Brain microvascular endothelial cell (primary cell): ENCODE results near the gene PDF.

ENCODE experiments used
- DNase-seq: peaks from one replicate; pipeline ENCODE4 v3.0.0-alpha.2; 2020
- H3K27ac ChIP-seq: fragments of 250-450 bp; sonication (Bioruptor Pico); 2 replicates; pipeline ENCODE4 v1.5.1; 2020; ENCODE audit warnings: mild to moderate bottlenecking, moderate library complexity
- H3K27me3 ChIP-seq: fragments of 250-450 bp; sonication (Bioruptor Pico); replicated peaks from 2 replicates; pipeline ENCODE4 v1.5.1; 2020; ENCODE audit warnings: mild to moderate bottlenecking
- H3K36me3 ChIP-seq: fragments of 250-450 bp; sonication (Bioruptor Pico); replicated peaks from 2 replicates; pipeline ENCODE4 v1.5.1; 2020; ENCODE audit warnings: mild to moderate bottlenecking
- H3K4me3 ChIP-seq: 2 replicates; pipeline ENCODE4 v1.5.1; 2011; ENCODE audit warnings: low read depth, mild to moderate bottlenecking, control low read depth, low read length, moderate library complexity
- in situ Hi-C: cut with HindIII; loops from 2 replicates; pipeline ENCODE4 v1.10.0; 2017; ENCODE audit warnings: low sequenced_read_pairs, low pct_ligation_motif_present
- TF ChIP-seq, protein P1 (sequence below): IDR thresholded peaks from 2 replicates; pipeline ENCODE4 v1.5.1; 2011; ENCODE audit warnings: low read depth, mild to moderate bottlenecking, moderate library complexity, low read length, control low read depth, inconsistent platforms; ENCODE audit errors: missing control alignments

PDF gene

DNA sequence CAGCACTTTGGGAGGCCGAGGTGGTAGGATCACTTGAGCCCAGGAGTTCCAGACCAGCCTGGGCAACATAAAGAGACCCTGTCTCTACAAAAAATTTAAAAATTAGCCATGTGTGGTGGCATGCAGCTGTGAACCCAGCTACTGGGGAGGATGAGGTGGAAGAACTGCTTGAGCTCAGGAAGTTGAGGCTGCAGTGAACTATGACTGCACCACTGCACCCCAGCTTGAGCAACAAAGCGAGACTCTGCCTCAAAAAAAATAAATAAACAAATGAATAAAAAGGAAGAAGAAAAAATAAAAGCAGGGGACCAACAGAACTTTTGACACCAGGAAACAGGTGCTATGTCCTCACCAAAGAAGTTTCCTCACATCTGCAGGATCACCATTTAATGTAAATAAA is 41.2 kb upstream of the PDF start:
- TF ChIP-seq, protein P1, sequence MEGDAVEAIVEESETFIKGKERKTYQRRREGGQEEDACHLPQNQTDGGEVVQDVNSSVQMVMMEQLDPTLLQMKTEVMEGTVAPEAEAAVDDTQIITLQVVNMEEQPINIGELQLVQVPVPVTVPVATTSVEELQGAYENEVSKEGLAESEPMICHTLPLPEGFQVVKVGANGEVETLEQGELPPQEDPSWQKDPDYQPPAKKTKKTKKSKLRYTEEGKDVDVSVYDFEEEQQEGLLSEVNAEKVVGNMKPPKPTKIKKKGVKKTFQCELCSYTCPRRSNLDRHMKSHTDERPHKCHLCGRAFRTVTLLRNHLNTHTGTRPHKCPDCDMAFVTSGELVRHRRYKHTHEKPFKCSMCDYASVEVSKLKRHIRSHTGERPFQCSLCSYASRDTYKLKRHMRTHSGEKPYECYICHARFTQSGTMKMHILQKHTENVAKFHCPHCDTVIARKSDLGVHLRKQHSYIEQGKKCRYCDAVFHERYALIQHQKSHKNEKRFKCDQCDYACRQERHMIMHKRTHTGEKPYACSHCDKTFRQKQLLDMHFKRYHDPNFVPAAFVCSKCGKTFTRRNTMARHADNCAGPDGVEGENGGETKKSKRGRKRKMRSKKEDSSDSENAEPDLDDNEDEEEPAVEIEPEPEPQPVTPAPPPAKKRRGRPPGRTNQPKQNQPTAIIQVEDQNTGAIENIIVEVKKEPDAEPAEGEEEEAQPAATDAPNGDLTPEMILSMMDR, result no peak
- Histone ChIP-seq H3K36me3 (peaks cover 26% of the 10 kb centered on the region), H3K27ac (no peak overlapping the region), H3K27me3 (no peaks in the 10 kb centered on the region), H3K4me3 (no peak overlapping the region)
- no peak for DNase-seq
- in situ Hi-C loops, result no loop called here

DNA sequence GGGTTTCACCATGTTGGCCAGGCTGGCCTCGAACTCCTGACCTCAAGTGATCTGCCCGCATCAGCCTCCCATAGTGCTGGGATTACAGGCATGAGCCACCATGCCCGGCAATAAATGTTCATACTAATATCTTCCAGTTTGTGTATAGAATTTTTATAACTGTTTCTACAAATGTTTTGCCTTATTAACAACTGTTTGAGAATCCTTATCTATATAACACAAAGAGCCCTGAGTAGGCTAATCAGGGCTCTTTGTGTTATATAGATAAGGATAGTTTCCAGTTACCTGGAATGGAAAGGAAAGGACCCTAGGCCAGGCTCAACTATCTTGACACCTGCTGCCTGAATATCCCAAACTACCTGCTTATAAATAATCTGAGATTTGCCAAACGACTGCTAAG is 38.5 kb upstream of the PDF start:
- peaks cover 49% of the 10 kb centered on the region for H3K36me3 ChIP-seq

DNA sequence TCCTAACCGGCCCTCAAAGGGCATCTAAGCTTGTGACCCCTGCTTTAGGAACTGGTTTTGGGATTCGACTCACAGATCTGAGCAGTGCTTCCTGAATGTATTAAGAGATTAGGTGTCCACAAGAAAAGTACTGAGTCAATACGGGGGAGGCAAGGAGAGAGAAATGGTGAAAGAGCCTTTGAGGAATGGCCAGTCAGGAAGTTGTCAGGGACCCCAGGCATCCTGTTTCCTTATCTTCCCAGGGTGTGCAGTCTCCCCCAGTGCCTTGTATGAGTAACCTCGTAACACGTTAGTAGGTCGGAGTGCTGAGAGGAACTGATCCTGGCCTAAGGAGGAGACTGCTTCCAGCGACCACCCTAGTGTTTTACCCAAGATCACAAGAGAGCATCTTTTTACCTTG is 37.6 kb upstream of the PDF start:
- H3K27me3 ChIP-seq, result no peaks in the 10 kb centered on the region
- H3K27ac ChIP-seq, result peak overlapping the region; percentile 23
- TF ChIP-seq, protein P1, result no peak
- no peak overlapping the region for H3K4me3 ChIP-seq
- H3K36me3 ChIP-seq, result peaks cover 52% of the 10 kb centered on the region
- in situ Hi-C loops, result no loop called here
- peak; percentile 36 for DNase-seq

More for the DNA sequence above, 38.5 kb upstream of the PDF start:
- TF ChIP-seq, protein P1, result no peak
- no peaks in the 10 kb centered on the region for H3K27me3 ChIP-seq
- DNase-seq, result no peak
- no peak overlapping the region for H3K4me3 ChIP-seq
- no peak overlapping the region for H3K27ac ChIP-seq
- in situ Hi-C loops, result no loop called here

DNA sequence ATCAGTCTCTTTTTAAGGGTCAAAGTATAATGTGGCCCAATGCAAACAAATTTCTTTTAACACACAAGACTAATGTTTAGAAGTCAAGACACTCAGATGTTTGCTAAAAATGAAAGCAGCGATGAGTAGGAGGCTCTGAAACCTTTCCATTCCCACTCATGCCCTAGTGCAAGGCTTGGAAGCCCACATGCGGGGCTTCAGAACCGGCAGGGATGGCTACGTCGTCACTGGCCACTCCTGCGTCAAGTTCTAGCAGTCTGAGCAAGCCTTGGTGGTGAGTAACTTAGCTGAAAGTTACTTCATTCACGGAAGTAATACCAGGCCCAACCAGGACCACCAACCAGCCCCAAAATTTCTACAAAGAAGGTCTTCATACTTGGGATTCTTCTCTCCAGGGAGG is 36.0 kb upstream of the PDF start:
- in situ Hi-C loops, result no loop called here
- Histone ChIP-seq H3K36me3 (peaks cover 52% of the 10 kb centered on the region), H3K4me3 (no peak overlapping the region), H3K27me3 (no peaks in the 10 kb centered on the region), H3K27ac (no peak overlapping the region)
- no peak for DNase-seq
- TF ChIP-seq, protein P1, result no peak

DNA sequence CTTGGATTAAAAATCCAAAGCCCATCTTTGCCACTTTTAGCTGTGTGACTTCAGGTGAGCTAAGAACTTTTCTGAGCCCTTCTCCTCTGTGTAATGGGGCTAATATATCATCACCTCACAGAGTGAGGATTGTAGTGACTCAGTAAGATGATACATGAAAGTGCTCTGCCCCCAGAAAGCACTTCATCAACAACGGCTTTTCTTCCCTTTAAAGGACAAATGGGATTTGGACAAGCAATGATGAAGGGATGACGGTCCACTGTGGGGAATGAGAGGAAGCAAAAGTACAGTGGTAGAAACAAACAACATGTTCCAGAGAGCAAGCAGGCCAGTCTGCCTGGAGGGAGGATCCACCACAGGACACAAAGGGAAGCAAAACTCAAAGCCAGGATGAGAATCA is 35.5 kb upstream of the PDF start:
- TF ChIP-seq, protein P1, result no peak
- no peak overlapping the region for H3K4me3 ChIP-seq
- no peaks in the 10 kb centered on the region for H3K27me3 ChIP-seq
- in situ Hi-C loops, result no loop called here
- peaks cover 52% of the 10 kb centered on the region for H3K36me3 ChIP-seq
- no peak overlapping the region for H3K27ac ChIP-seq
- DNase-seq, result no peak

DNA sequence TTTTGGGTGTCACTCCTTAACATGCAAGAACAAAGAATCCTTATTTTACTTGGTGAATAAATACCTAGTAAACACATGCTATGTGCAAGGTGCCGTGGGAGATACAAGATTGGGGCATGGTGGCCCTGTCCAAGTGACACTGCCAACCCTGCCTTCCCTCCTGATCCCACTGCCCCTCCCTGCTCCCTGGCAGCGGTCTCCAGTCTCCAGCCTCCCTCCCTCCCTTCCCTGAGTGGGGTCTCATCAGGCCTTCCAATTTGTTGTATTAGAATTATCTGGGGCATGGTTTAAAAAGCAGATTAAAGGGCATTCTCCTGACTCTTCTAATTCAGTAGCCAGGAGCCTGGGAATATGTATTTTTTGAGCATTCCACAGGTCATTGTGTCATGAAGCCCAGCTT is 33.7 kb upstream of the PDF start:
- Histone ChIP-seq H3K27ac (no peak overlapping the region), H3K36me3 (peaks cover 39% of the 10 kb centered on the region), H3K4me3 (no peak overlapping the region), H3K27me3 (no peaks in the 10 kb centered on the region)
- no peak for DNase-seq
- in situ Hi-C loops, result no loop called here
- TF ChIP-seq, protein P1, result no peak
